ENCODE measurements around the gene TMEM237.

DNA sequence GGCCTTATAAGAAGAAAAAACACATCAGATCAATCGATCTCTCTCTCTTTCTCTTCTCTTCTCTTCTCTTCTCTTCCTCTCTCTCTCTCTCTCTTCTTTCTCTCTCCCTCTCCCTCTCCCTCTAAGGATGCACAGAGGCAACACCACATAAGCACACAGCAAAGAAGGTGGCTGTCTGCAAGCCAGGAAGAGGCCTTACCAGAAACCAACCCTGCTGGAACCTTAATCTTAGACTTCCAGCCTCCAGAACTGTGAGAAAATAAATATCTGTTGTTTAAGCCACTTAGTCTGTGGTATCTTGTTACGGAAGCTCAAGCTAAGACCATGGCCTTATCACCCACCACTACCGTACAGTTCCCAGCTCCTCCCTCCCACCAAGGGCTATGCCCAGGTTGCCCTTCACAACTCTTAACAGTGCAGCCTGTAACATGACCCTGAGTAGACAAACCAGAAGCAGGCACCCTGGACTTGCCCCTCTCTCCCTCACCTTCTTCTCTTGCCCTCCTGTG, 25.2 kb upstream of the TMEM237 start:
- TF ChIP-seq, protein P1, sequence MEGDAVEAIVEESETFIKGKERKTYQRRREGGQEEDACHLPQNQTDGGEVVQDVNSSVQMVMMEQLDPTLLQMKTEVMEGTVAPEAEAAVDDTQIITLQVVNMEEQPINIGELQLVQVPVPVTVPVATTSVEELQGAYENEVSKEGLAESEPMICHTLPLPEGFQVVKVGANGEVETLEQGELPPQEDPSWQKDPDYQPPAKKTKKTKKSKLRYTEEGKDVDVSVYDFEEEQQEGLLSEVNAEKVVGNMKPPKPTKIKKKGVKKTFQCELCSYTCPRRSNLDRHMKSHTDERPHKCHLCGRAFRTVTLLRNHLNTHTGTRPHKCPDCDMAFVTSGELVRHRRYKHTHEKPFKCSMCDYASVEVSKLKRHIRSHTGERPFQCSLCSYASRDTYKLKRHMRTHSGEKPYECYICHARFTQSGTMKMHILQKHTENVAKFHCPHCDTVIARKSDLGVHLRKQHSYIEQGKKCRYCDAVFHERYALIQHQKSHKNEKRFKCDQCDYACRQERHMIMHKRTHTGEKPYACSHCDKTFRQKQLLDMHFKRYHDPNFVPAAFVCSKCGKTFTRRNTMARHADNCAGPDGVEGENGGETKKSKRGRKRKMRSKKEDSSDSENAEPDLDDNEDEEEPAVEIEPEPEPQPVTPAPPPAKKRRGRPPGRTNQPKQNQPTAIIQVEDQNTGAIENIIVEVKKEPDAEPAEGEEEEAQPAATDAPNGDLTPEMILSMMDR (IDR thresholded peaks at IDR 0.05): no peak
- no peak for TF ChIP-seq POLR2A (IDR thresholded peaks at IDR 0.05)

Measured in lower leg skin (tissue), 3 donors.